ENCODE data around the gene ARSB. TPM values are rescaled to one million over a fixed set of nuclear protein-coding genes. Genes with fewer than 3 reads are reported as not detected.

The ARSB gene
- total and polyA plus RNA-seq, 9 of the 15 experiments (the other 6 are each of a cell fraction or from before 2014, with no cell fraction given): 0.52 to 4.6 (median 2.4) TPM

DNA sequence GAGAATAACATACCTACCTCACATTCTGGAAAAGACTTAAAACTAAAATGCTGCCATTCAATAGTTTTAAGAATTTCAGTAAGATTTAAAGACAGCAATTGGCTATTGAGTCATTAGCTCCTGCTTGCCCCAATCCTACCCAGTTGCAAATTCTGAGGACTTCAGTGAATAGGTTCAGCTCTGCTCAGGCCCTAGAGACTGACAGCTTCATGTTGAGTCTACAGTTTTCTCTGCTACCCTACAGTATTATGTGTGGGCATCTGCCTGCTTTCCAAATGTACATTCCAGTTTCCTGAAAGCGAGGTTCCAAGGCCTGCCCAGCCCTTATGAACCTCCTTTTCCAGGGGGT is 61.5 kb downstream of the ARSB start:
- intact Hi-C loops (cut with micrococcal nuclease): no loop called here
- no peak for FAIRE-seq
- no peak for ATAC-seq

More for the DNA sequence above, 61.5 kb downstream of the ARSB start:
- CTCF ChIA-PET (ENCODE audit: low intra/inter-chr PET ratio): no interaction called here
- H3K27ac ChIP-seq (ENCODE audit: extremely low read depth, low read depth, low read length): no peak overlapping the region
- H3K4me2 ChIP-seq (ENCODE audit: insufficient read depth, low read length): no peak overlapping the region
- TF ChIP-seq HLTF (IDR thresholded peaks at IDR 0.05): no peak
- TF ChIP-seq KAT7 (CRISPR knock-in tag; IDR thresholded peaks at IDR 0.05; ENCODE audit: borderline replicate concordance): no peak
- TF ChIP-seq ZNF561 (CRISPR knock-in tag; conservative IDR thresholded peaks at IDR 0.05): no peak
- TF ChIP-seq, protein P1, sequence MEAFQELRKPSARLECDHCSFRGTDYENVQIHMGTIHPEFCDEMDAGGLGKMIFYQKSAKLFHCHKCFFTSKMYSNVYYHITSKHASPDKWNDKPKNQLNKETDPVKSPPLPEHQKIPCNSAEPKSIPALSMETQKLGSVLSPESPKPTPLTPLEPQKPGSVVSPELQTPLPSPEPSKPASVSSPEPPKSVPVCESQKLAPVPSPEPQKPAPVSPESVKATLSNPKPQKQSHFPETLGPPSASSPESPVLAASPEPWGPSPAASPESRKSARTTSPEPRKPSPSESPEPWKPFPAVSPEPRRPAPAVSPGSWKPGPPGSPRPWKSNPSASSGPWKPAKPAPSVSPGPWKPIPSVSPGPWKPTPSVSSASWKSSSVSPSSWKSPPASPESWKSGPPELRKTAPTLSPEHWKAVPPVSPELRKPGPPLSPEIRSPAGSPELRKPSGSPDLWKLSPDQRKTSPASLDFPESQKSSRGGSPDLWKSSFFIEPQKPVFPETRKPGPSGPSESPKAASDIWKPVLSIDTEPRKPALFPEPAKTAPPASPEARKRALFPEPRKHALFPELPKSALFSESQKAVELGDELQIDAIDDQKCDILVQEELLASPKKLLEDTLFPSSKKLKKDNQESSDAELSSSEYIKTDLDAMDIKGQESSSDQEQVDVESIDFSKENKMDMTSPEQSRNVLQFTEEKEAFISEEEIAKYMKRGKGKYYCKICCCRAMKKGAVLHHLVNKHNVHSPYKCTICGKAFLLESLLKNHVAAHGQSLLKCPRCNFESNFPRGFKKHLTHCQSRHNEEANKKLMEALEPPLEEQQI (IDR thresholded peaks at IDR 0.05): no peak
- TF ChIP-seq ZNF586 (CRISPR knock-in tag; conservative IDR thresholded peaks at IDR 0.05): no peak
- TF ChIP-seq MCM7 (IDR thresholded peaks at IDR 0.05): no peak
- no peak for TF ChIP-seq ZBTB17 (CRISPR knock-in tag; IDR thresholded peaks at IDR 0.05)
- TF ChIP-seq NFE2 (IDR thresholded peaks at IDR 0.05; ENCODE audit: low read depth): no peak
- TF ChIP-seq ZNF644 (tag; IDR thresholded peaks at IDR 0.05; ENCODE audit: low read depth): no peak
- no peak for TF ChIP-seq NFIX (CRISPR knock-in tag; IDR thresholded peaks at IDR 0.05; ENCODE audit: low read depth)
- TF ChIP-seq, protein P2, sequence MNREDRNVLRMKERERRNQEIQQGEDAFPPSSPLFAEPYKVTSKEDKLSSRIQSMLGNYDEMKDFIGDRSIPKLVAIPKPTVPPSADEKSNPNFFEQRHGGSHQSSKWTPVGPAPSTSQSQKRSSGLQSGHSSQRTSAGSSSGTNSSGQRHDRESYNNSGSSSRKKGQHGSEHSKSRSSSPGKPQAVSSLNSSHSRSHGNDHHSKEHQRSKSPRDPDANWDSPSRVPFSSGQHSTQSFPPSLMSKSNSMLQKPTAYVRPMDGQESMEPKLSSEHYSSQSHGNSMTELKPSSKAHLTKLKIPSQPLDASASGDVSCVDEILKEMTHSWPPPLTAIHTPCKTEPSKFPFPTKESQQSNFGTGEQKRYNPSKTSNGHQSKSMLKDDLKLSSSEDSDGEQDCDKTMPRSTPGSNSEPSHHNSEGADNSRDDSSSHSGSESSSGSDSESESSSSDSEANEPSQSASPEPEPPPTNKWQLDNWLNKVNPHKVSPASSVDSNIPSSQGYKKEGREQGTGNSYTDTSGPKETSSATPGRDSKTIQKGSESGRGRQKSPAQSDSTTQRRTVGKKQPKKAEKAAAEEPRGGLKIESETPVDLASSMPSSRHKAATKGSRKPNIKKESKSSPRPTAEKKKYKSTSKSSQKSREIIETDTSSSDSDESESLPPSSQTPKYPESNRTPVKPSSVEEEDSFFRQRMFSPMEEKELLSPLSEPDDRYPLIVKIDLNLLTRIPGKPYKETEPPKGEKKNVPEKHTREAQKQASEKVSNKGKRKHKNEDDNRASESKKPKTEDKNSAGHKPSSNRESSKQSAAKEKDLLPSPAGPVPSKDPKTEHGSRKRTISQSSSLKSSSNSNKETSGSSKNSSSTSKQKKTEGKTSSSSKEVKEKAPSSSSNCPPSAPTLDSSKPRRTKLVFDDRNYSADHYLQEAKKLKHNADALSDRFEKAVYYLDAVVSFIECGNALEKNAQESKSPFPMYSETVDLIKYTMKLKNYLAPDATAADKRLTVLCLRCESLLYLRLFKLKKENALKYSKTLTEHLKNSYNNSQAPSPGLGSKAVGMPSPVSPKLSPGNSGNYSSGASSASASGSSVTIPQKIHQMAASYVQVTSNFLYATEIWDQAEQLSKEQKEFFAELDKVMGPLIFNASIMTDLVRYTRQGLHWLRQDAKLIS (CRISPR knock-in tag; IDR thresholded peaks at IDR 0.05): no peak
- H3K4me3 ChIP-seq: no peak overlapping the region
- H3K9me3 ChIP-seq (replicated peaks; ENCODE audit: control insufficient read depth, insufficient read depth, low read depth, low read length): no peaks in the 10 kb centered on the region
- no TSS peak for BruUV-seq (replicated peaks)
- peaks cover 11 to 20% of the 10 kb centered on the region in 2 experiments; a peak in 2 of 5 replicates for H3K27me3 ChIP-seq (ENCODE audit: control insufficient read depth in 2 of 2, insufficient read depth in 2 of 2, low read length in 2 of 2)
- H4K20me1 ChIP-seq (replicated peaks; ENCODE audit: control insufficient read depth, insufficient read depth, low read length): no peaks in the 10 kb centered on the region; the same call in 1 of the 2 replicates
- in situ Hi-C loops (cut with MboI): no loop called here
- POLR2A ChIA-PET: interaction anchor here (0.6 to 2.9 kb wide), 4 partner anchors 10 to 278 kb away, joined by 3 to 11 read pairs (median 4); no protein-coding TSS in a partner anchor
- no peaks in the 10 kb centered on the region for H3K4me1 ChIP-seq (replicated peaks in 1 of 2; ENCODE audit: control insufficient read depth in 2 of 2, insufficient read depth in 2 of 2, low read length in 2 of 2)
- no peak for DNase-seq (ENCODE audit: extremely low read depth in 1 of 4, low spot score in 3 of 4)
- no peaks in the 10 kb centered on the region for H3K79me2 ChIP-seq (ENCODE audit: control insufficient read depth, insufficient read depth, low read length)
- 13% methylated on average over 1 of the region's 1 CpG for WGBS (ENCODE audit: insufficient coverage, low coverage, missing lambda C conversion rate)
- H2AFZ ChIP-seq (ENCODE audit: low read depth, low read length): no peak overlapping the region
- H3K9me1 ChIP-seq (ENCODE audit: control insufficient read depth, insufficient read depth, low read length): no peaks in the 10 kb centered on the region
- no peak overlapping the region for H3K9ac ChIP-seq (ENCODE audit: insufficient read depth in 1 of 2, low read depth in 2 of 2, low read length in 2 of 2)
- no peaks in the 10 kb centered on the region for H3K36me3 ChIP-seq (ENCODE audit: control insufficient read depth, insufficient read depth, low read length)

Measured in K562 (cell line).